Measurements from ENCODE around the gene MAPK8IP1.

GRCh38 chr11:45860764-45861510 lies 24.5 kb upstream of the MAPK8IP1 start:
- TF ChIP-seq CTCF (conservative IDR thresholded peaks at IDR 0.05; ENCODE audit: low read depth in 2 of 2) (no peak), POLR2AphosphoS5 (IDR thresholded peaks at IDR 0.05; ENCODE audit: low read depth) (no peak), ZNF114 (CRISPR knock-in tag; IDR thresholded peaks at IDR 0.05) (no peak), EZH2phosphoT487 (IDR thresholded peaks at IDR 0.05; ENCODE audit: unreplicated experiment) (no peak), ETS1 (IDR thresholded peaks at IDR 0.05) (no peak), EZH2 (IDR thresholded peaks at IDR 0.05; ENCODE audit: low read depth, unreplicated experiment) (no peak), JUNB (IDR thresholded peaks at IDR 0.05; ENCODE audit: unreplicated experiment) (no peak), REST (IDR thresholded peaks at IDR 0.05; ENCODE audit: unreplicated experiment) (no peak), NANOG (IDR thresholded peaks at IDR 0.05; ENCODE audit: borderline replicate concordance) (no peak), CREB1 (CRISPR knock-in tag; IDR thresholded peaks at IDR 0.05; ENCODE audit: low read depth) (no peak), ZNF331 (CRISPR knock-in tag; IDR thresholded peaks at IDR 0.05; ENCODE audit: low read depth) (no peak)
